ENCODE data around the gene GADD45B. TPM values are rescaled to one million over a fixed set of nuclear protein-coding genes. Genes with fewer than 3 reads are reported as not detected.
A peak's percentile ranks its signal among the peaks of the same experiment; 100 is the strongest.
"Not testable (repeated sequence)": the region's sequence is repeated elsewhere in the genome, so short reads cannot be mapped to it uniquely, and the experiment has no call there.

The GADD45B gene
- total RNA-seq, 2 donors from 2014 or later = 120 to 160 TPM

DNA sequence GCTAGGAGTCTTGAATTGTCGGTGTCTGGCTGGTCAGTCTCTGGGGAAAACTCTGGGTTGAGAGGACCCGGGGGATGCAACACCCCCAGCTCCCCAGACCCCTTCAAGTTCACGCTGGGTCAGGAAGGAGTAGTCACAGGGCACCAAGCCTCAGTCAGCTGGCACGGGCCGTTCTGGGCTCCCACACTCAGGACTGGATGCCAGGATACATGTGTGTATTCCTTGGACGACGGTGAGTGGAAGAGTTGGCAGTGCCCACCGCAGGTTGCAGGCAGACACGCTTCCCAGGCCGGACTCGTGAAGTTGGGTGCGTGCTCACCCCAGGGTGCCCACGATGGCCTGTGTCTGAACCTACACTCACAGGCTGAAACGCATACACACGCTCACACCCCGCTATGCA lies 5.5 kb downstream of the GADD45B start:
- intact Hi-C loops (cut with DNase I) = no loop called here
- no peak for DNase-seq (ENCODE audit: low spot score)

DNA sequence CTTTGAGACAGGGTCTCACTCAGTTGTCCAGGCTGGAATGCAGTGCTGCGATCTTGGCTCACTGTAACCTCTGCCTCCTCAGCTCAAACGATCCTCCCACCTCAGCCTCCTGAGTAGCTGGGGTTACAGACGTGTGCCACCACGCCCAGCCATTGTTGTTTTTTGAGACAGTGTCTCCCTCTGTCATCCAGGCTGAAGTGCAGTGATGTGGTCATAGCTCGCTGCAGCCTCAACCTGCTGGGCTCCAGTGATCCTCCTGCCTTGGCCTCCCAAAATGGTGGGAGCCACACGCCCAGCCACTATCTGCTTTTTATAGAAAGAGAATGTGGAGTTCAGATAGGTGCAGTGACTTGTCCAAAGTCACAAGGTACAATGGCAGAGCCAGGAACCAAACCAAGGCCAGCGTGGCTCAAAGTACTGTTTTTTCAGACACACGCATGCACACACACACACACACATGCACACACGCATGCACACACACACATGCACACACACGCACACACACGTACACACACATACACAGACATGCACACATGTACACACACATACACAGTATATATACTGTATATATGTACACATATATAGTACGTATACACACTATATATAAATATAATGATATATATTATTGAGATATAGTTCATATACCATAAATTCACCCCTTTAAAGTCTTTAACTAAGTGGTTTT lies 6.6 kb downstream of the GADD45B start:
- intact Hi-C loops (cut with DNase I) = no loop called here
- DNase-seq (ENCODE audit: low spot score) = no peak

DNA sequence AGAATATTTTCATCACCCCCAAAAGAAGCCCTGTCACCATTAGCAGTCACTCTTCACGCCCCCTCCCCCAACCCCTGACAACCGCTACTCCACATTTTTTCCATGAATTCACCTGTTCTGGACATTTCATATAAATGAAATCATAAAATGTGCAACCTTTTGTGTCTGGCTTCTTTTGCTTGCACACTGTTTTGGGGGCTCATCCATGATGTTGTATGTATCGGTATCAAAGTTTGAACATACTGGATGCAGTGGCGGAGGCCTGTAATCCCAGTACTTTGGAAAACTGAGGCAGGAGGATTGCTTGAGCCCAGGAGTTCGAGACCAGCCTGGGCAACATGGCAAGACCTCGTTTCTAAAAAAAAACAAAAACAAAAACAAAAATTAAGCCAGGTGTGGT lies 7.2 kb downstream of the GADD45B start:
- intact Hi-C loops (cut with DNase I) = no loop called here
- no peak for DNase-seq (ENCODE audit: low spot score)

DNA sequence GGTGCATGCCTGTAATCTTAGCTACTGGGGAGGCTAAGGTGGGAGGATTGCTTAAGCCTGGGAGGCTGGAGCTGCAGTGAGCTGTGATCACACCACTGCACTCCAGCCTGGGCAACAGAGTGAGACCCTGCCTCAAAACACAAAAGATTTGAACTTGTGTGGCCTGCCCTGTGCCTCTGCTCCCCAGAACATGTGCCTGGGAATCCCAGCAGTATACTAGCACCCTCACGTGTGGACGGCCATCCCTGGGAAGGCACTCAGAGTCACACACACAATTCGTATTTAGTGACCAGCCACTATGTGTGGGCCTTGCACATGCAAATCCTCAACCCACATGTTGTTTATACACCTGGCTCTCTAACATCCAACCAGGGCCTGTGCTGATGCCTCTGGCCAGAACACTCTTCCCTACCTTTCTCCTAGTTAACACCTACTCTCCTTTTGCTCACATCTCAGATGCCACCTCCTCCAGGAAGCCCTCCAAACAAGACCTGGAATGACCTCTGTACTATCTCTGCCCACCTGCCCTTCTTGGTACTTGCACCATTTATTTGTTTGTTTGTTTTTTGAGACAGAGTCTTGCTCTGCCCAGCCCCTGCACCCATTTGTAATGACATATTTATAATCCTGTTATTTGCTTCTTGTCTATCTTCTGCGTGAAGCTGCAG lies 7.7 kb downstream of the GADD45B start:
- DNase-seq (ENCODE audit: low spot score) = no peak
- intact Hi-C loops (cut with DNase I) = no loop called here

DNA sequence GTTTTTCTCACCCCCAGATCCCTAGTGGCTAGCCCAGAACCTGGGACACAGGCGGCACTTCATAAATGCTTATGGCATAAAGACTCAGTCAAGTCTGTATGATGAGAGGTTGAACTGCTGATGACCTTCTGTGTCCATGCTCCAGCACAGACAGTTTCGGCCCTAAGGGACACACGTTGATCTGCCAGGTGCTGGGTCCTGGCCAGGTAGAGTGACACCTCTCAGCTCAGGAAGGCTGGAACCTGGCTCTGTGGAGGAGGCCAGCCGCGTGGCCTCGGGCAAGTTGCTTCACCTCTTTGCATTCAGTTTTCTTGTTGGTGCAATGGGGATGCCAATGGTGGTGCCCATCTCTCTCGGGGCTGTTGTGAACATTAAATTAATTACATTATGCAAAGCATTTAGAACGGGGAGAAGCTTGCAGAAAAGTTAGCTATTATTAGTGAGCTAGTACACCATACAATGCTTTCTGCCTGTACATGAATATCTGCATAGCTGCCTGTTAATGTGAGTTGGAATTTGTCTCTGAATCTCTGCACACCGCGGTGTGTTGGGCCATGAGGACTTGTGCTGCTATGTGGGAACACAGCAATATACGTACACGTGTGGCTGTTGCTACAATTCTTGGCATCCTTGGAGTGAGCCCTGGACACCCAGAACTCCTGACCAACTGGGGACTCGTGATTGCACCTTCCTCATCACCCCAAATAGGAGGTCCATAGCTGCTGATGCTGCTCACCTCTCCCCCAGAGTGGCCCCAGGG lies 8.4 kb downstream of the GADD45B start:
- intact Hi-C loops (cut with DNase I) = no loop called here

DNA sequence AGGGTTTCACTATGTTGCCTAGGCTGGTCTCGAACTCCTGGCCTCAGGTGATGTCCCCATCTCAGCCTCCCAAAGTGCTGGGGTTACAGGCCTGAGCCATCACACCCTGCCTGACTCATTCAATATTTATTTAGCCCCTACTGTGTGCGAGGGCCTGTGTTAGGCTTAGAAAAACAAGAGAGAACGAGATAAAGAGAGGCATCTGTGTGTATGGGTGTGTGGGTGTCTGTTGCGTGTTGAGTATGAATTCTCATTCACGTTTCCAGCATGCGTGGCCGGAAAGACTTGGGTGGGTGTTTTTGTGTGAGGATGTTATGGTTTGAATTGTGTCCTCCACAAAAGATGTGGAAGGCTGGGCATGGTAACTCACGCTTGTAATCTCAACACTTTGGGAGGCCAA lies 9.5 kb downstream of the GADD45B start:
- no peak for DNase-seq (ENCODE audit: low spot score)
- intact Hi-C loops (cut with DNase I) = no loop called here

More for the DNA sequence above, 8.4 kb downstream of the GADD45B start:
- DNase-seq (ENCODE audit: low spot score) = no peak

DNA sequence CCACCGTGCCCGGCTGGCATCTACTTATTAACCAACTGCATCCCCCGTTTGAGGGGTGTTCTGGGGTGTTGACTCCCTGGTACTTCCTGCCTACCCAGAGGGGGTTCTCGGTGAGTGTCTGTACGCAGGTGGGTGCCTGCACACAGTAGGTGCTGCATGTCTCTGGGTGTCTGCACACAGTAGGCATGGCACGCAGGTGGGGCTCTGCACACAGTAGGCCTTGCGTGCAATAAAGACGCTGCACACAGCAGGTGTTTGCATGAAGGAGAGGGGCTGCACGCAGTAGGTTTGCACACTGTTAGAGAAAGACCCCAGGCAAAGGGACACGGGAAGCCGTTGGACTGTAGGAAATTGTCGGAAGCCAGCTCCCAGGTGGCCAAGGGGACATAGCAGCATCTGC lies 11.2 kb downstream of the GADD45B start:
- no peak for DNase-seq (ENCODE audit: low spot score)
- intact Hi-C loops (cut with DNase I) = no loop called here

DNA sequence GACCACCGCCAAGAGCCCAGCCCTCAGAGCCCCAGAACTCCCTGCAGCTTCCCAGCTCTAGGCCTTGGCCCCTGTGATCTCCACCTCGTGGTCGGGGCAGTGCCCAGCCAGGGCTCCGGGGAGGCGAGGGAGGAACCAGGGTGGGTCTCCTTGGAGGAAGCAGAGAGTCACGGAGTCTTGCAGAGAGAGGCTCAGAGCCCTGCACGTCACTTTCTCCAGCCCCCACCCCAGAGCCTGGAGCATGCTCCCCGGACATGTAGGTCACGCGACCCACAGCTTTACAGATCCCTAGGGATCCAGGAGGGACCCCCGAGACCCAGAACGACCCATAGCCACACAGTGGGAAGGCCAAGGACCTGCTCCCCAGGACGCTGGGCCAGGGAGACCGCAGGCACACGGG lies 11.9 kb downstream of the GADD45B start:
- intact Hi-C loops (cut with DNase I) = no loop called here
- DNase-seq (ENCODE audit: low spot score) = no peak

DNA sequence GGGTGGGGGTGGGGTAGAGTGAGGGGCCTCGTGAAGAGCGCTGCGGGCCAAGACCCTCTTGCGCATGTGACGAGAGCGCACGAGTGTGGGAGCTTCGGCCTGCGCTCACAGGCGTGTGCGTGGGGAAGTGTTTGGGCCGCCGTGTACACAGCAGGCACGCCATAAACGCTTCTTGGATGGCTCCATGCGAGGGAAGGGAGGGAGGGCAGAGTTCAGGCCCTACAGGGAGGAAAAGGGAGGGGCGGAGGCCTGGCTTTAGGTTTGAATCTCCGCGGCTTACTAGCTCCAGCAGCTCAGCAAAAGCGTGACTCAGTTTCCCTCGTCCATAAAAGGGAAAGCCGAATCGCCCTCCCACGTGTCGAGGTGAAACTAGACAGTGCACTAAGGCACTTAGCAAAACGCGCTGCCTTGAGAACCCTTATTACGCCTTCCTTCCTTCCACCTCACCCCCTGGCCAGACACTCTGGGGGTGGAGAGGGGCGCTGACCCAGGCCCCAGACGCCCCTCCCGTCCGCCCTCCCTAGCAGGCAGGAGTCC lies 12.5 kb downstream of the GADD45B start:
- intact Hi-C loops (cut with DNase I) = no loop called here
- DNase-seq (ENCODE audit: low spot score) = no peak

DNA sequence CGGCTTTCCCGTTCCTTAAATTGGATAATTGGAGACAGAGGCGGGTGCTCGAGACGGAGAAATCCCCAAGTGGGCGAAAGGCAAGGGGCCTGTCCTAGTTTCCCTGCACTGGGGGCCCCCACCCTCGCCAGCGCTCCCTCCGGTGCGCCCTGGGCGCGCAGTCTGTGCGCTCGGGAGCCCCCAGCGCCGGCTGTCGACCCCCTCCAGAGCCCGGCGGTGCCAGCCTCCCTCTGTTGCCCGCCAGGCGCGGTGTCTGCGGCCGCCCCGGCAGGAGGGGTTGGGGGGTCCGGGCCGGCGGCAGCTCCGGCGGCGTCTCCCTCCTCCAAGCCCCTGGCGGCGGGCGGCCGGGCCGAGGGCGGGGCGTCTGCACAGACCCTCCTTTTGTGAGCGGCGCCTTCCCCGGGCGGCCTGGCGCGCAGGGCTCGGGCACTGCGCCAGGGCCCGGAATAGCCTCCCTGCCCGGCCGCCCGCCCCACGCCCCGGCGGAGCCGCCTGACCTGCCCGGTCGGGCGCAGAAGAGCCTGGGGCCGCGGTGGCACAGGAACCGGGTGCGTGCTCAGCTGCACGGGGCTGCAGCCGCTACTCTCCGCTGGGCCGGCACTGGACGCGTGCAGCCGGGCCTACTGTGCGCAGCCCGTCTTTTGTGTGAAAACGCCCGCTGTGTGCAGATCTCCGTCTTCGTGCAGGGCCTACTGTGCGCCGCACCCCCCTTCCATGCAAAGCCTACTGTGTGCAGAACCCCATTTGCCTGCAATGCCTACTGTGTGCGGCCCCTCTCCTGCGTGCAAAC lies 13.2 kb downstream of the GADD45B start:
- intact Hi-C loops (cut with DNase I) = no loop called here
- DNase-seq (ENCODE audit: low spot score) = peak; percentile 87

DNA sequence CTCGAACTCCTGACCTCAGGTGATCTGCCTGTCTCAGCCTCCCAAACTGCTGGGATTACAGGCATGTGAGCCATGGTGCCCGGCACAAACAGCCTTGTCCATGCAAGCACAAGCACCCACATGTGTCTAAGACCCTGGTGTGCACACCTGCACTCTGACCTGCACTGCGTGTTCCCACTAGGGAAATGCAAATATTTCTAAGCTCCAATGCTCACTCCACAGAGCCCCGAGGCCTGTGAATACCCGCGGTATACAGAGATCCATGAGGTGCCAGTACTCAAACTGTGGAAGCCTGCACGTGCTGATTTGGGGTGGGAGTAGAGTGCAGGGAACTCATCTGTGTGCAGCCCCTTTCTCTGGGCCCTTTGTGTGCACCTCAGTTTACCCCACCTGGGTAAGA lies 14.7 kb downstream of the GADD45B start:
- intact Hi-C loops (cut with DNase I) = loop anchor here in 1 of 2 donors (5.0 kb wide), 1 partner anchor 52 kb away; no protein-coding TSS in a partner anchor

DNA sequence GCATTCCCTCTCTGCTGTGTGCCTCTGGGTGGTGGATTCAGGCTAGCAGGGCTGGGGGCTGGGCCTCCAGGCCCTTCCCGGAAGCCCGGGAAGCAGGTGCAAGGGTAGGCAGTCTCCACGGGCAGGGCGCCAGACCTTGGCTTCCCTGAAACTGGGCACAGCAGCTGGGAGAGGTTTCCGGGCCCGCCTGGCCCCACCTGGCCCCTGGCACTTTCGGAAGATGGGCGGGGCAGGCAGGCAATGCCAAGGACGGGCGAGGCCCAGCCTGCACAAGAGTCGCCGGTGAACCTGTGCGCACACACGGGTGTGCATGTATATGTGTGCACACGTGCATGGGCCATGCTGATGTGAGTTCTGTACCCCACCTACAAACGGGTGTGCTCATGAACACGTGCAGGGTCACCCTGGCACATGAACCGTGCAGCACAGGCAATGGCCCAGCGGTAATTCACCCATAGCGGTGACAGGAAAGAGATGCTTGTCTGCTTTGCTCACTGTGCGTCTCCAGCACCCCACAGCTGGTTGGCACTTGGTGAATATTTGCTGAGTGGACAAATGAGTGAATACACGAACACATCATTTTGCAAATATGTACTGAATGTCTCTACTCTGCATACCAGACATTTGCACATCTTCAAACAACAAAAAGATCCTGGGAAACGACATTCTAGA lies 15.3 kb downstream of the GADD45B start:
- no peak for DNase-seq (ENCODE audit: low spot score)
- intact Hi-C loops (cut with DNase I) = loop anchor here in 1 of 2 donors (5.0 kb wide), 1 partner anchor 51 kb away; no protein-coding TSS in a partner anchor

More for the DNA sequence above, 14.7 kb downstream of the GADD45B start:
- DNase-seq (ENCODE audit: low spot score) = no peak

DNA sequence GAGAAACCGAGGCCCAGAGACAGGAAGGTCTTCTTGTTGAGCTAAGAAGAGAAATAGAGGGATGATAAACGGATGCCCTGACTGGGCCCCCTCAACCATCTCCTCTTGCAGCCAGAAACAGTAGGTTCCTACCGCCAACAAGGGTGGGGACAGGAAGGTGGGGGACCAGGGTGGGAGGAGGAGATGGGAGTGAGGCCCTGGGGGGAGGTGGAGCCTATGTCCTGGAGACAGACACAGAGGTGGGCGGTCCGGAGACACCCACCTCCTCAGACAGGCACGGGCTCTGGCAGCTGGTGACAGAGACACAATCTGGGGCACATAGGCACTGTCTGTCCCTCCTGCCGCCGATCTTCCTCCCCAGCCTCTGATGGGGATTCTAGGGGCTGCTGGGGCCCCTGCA lies 16.9 kb downstream of the GADD45B start:
- intact Hi-C loops (cut with DNase I) = loop anchor here in 1 of 2 donors (5.0 kb wide), 1 partner anchor 49 kb away; no protein-coding TSS in a partner anchor
- no peak for DNase-seq (ENCODE audit: low spot score)

DNA sequence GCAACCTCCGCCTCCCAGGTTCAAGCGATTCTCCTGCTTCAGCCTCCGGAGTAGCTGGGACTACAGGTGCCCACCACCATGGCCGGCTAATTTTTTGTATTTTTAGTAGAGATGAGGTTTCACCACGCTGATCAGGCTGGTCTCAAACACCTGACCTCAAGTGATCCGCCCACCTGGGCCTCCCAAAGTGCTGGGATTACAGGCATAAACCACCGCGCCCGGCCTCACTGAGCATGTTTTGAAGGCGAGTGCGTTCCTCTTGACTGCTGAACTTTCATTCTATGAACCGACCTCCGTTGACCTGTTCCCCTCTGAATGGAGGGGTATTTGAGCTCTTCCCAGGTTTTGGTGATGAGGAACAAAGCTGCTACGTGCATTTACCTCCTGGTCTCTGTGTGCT lies 17.5 kb downstream of the GADD45B start:
- DNase-seq (ENCODE audit: low spot score) = not testable (repeated sequence)
- intact Hi-C loops (cut with DNase I) = loop anchor here in 1 of 2 donors (5.0 kb wide), 1 partner anchor 49 kb away; no protein-coding TSS in a partner anchor

DNA sequence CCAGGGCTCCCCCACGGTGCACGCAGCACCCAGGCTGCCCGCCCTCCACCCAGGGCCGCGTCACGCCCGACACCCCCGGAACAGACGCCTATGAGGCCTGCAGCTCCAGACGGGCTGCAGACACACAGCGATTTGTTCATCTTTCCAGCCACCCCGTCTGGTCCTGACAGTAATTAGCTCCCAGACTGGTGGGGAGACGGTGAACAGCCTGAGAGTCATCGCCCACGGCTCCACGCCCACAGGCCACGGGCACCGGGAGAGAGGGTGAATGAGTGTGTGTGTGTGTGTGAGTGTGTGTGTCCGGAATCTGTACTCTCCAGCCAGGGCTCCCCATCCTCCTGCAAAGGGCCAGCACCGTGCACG lies 18.1 kb downstream of the GADD45B start:
- intact Hi-C loops (cut with DNase I) = loop anchor here in 1 of 2 donors (5.0 kb wide), 1 partner anchor 48 kb away; no protein-coding TSS in a partner anchor
- DNase-seq (ENCODE audit: low spot score) = peak; percentile 86

DNA sequence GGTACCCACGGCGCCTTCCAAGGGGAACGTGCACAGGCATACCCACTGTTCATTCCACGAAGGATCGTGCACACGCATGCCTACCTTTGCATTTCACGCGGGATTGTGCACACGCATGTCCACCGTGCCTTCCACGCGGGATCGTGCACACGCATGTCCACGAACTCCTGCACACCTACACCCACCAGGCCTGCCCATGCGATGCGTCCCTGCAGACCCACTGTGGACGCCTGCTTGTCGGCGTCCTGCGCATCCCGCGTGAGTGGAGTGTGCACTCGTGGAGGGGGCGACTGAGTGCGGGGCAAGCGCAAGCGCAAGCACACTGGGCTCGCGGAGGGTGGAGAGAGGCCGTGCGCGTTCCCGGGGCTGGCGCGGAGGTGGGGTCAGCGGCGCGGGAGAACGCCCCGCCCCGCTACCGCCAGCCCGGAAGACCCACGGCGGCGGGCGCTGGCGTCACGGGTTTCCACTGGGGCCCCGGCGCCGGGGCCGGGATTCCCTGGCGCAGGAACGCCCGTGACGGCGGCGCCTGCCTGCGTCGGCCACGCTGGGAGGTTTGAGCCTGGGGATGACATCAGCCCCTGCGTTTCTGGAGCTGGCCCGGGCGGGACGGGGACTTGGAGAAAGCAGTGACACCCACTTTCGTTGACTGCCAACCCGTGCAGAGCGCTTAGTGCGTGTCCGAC lies 18.7 kb downstream of the GADD45B start:
- DNase-seq (ENCODE audit: low spot score) = peak; percentile 96

DNA sequence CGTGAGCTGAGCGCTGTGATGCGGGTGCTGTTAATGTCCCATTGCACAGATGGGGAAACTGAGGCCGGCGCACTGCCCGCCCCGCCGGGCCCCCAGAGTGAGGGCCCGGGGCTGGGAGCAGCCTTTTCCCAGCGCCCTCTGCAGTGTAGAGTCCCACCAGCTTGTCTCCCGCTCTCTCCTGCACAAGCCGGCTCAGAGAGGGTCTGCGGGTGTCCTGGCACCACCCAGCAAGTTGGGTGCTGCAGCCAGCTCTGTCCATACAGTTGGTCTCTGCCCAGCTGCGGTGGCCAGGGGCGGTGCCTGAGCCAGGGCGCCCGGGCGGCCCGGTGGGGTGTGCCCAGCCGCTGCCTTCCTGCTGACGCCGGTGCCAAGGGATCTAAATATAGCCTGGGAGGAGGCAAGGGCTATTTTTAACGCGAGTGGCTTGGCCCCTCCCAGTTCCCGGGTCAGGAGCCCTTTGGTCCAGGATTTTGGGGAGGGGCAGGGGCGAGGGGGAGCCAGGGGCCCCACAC lies 19.3 kb downstream of the GADD45B start:
- intact Hi-C loops (cut with DNase I) = no loop called here
- peak; percentile 94 for DNase-seq (ENCODE audit: low spot score)

More for the DNA sequence above, 18.7 kb downstream of the GADD45B start:
- intact Hi-C loops (cut with DNase I) = loop anchor here in 1 of 2 donors (5.0 kb wide), 1 partner anchor 48 kb away; no protein-coding TSS in a partner anchor
